Brain microvascular endothelial cell (primary cell): ENCODE measurements around the gene TIGAR.

Experiments
- DNase-seq: peaks from one replicate; pipeline ENCODE4 v3.0.0-alpha.2; 2020
- H3K27ac ChIP-seq: fragments of 250-450 bp; sonication (Bioruptor Pico); 2 replicates; pipeline ENCODE4 v1.5.1; 2020; ENCODE audit warnings: mild to moderate bottlenecking, moderate library complexity
- H3K27me3 ChIP-seq: fragments of 250-450 bp; sonication (Bioruptor Pico); replicated peaks from 2 replicates; pipeline ENCODE4 v1.5.1; 2020; ENCODE audit warnings: mild to moderate bottlenecking
- H3K36me3 ChIP-seq: fragments of 250-450 bp; sonication (Bioruptor Pico); replicated peaks from 2 replicates; pipeline ENCODE4 v1.5.1; 2020; ENCODE audit warnings: mild to moderate bottlenecking
- H3K4me3 ChIP-seq: 2 replicates; pipeline ENCODE4 v1.5.1; 2011; ENCODE audit warnings: low read depth, mild to moderate bottlenecking, control low read depth, low read length, moderate library complexity
- in situ Hi-C: cut with HindIII; loops from 2 replicates; pipeline ENCODE4 v1.10.0; 2017; ENCODE audit warnings: low sequenced_read_pairs, low pct_ligation_motif_present
- TF ChIP-seq, protein P1 (sequence below): IDR thresholded peaks from 2 replicates; pipeline ENCODE4 v1.5.1; 2011; ENCODE audit warnings: low read depth, mild to moderate bottlenecking, moderate library complexity, low read length, control low read depth, inconsistent platforms; ENCODE audit errors: missing control alignments

TIGAR gene

DNA sequence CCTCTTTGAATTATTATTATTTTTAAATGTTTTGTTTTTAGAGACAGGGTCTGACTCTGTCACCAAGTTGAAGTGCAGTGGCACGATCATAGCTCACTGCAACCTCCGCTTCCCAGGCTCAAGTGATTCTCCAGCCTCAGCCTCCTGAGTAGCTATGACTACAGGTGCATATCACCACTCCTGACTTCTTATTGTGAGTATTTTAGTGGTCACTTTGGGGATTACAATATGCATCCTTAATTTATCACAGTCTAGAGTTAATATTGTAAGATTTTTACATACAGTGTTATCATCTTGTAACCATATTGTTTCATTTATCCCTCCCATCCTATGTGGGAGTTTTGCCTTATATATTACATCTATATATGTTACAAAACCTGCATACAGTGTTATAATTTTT lies 45.1 kb downstream of the TIGAR start:
- TF ChIP-seq, protein P1, sequence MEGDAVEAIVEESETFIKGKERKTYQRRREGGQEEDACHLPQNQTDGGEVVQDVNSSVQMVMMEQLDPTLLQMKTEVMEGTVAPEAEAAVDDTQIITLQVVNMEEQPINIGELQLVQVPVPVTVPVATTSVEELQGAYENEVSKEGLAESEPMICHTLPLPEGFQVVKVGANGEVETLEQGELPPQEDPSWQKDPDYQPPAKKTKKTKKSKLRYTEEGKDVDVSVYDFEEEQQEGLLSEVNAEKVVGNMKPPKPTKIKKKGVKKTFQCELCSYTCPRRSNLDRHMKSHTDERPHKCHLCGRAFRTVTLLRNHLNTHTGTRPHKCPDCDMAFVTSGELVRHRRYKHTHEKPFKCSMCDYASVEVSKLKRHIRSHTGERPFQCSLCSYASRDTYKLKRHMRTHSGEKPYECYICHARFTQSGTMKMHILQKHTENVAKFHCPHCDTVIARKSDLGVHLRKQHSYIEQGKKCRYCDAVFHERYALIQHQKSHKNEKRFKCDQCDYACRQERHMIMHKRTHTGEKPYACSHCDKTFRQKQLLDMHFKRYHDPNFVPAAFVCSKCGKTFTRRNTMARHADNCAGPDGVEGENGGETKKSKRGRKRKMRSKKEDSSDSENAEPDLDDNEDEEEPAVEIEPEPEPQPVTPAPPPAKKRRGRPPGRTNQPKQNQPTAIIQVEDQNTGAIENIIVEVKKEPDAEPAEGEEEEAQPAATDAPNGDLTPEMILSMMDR, result no peak
- no peak overlapping the region for H3K27ac ChIP-seq
- H3K4me3 ChIP-seq, result no peak overlapping the region
- H3K27me3 ChIP-seq, result peaks cover 1% of the 10 kb centered on the region
- no peak for DNase-seq
- no peaks in the 10 kb centered on the region for H3K36me3 ChIP-seq
- in situ Hi-C loops, result no loop called here

DNA sequence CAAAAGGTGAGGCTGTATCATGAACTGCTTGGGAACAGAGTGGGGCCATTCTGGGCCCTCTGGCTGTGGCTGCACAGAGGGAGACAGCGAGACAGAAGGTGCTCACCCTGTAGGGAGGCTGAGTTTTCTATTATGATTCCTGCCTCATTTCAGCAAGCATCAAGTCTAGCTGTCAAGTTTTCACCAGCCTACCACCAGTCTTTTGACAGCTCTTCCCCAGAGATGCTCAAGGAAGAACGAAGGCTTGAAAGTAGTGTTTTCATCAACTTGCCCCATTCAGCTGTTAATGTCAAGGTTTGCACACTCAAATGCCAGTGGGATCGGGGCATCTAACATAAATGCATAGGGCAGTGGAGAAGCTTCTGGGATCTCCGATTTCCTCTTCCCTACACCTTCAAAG lies 48.5 kb downstream of the TIGAR start:
- in situ Hi-C loops, result no loop called here

DNA sequence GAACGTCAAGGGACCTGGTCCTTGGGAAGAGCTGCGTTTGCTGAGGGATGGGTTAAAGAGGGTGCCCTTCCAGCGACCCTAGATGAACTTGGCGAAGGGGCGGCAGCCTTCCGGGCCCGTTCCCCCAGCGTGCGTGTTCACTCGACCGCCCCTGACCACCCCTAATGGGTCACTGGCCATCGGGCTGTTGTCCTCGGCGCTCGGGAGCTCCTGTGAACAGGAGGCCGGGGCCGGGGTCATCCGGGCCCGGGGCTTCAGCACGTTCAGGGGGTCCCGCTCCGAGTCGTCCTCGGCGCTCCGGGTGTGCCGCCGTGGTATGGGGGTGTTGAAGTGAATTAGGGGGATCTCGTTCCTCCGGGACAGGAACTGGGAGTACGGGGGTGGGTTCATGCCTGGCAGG lies 49.3 kb downstream of the TIGAR start:
- Histone ChIP-seq H3K36me3 (no peaks in the 10 kb centered on the region), H3K27me3 (no peaks in the 10 kb centered on the region), H3K27ac (no peak overlapping the region), H3K4me3 (no peak overlapping the region)
- in situ Hi-C loops, result no loop called here
- TF ChIP-seq, protein P1, result no peak
- DNase-seq, result no peak

More for the DNA sequence above, 48.5 kb downstream of the TIGAR start:
- H3K4me3 ChIP-seq, result no peak overlapping the region
- TF ChIP-seq, protein P1, result no peak
- peaks cover under 1% of the 10 kb centered on the region for H3K27me3 ChIP-seq
- no peak overlapping the region for H3K27ac ChIP-seq
- no peaks in the 10 kb centered on the region for H3K36me3 ChIP-seq
- no peak for DNase-seq

DNA sequence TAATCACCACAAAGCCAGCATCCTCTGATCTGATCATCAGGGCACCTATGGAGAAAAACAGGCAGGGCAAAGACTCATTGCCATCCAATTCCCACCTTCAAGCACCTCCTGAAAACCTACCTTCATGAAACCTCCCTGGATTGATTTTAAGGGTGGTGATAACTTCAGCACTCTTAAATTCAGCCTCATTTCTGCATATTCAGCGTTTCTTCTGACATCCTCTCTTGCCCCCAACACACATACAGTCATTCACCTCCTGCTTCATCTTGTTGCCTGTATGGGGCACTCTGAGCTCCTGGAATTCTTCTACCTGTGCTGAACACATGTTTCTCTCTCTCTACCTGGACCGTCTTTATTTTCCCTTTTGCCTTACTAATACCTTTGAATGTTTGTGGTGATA lies 51.6 kb downstream of the TIGAR start:
- H3K27ac ChIP-seq, result no peak overlapping the region
- TF ChIP-seq, protein P1, result no peak
- H3K36me3 ChIP-seq, result no peaks in the 10 kb centered on the region
- no peaks in the 10 kb centered on the region for H3K27me3 ChIP-seq
- H3K4me3 ChIP-seq, result no peak overlapping the region
- DNase-seq, result no peak
- in situ Hi-C loops, result no loop called here

DNA sequence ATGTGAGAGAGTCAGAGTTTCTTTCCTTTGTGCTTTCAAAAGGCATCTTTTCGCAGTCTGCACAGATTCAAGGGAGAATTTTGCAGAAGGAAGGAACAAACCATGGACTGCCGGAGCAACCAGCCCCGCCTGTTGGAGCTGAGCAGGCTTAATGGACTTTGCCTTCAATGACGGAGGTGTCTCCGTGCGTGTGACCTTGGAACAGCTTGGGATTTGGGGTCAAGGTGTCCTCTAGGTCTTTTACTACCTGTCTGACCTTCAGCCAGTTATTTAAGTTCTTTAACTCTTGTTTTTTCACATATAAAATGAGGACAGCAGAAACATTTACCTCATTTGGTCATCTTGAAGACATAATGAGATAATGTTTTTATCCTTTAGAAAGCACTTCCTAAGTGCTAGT lies 54.4 kb downstream of the TIGAR start:
- no peak for DNase-seq
- H3K36me3 ChIP-seq, result no peaks in the 10 kb centered on the region
- TF ChIP-seq, protein P1, result no peak
- H3K27me3 ChIP-seq, result no peaks in the 10 kb centered on the region
- H3K4me3 ChIP-seq, result no peak overlapping the region
- in situ Hi-C loops, result no loop called here
- H3K27ac ChIP-seq, result no peak overlapping the region

DNA sequence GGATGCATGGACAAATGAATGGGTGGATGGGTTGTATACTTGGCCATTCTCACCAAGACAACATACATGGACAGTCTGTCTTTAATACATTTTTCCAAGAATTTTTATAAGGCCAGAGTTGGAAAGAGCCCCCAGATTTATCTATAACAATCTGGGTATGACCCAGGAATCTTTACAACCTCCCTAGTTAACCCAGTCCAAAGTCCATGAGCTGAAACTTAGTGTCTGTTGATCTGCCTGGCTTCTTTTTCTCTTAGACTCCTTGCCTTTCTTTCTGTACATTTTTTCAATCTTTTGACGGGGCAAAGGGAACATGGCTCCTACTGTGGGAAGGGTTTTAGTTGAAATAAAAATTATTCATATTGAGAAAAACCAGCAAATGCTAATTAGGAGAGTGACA lies 57.8 kb downstream of the TIGAR start:
- H3K27me3 ChIP-seq, result no peaks in the 10 kb centered on the region
- no peak overlapping the region for H3K4me3 ChIP-seq
- in situ Hi-C loops, result no loop called here
- no peak for DNase-seq
- TF ChIP-seq, protein P1, result no peak
- no peak overlapping the region for H3K27ac ChIP-seq
- H3K36me3 ChIP-seq, result no peaks in the 10 kb centered on the region
